OCI-LY1 (cell line): ENCODE results near the gene NDUFV1.

Experiments
- H2AFZ ChIP-seq: fragments of 200-600 bp; sonication (generic), shearing (Covaris generic); 2 replicates; pipeline ENCODE4 v1.6.0; 2014; ENCODE audit warnings: antibody characterized with exemption, mild to moderate bottlenecking, low read length
- H3F3A ChIP-seq: fragments of 200-600 bp; sonication (generic), shearing (Covaris generic); 2 replicates; pipeline ENCODE4 v1.6.0; 2014; ENCODE audit warnings: mild to moderate bottlenecking, antibody characterized with exemption, low read length, moderate library complexity; ENCODE audit not compliant: insufficient read depth
- H3K27ac ChIP-seq: fragments of 200-600 bp; sonication (generic); 2 replicates; pipeline ENCODE4 v1.5.1; 2014; ENCODE audit warnings: low read length, mixed run types, mild to moderate bottlenecking, low read depth; ENCODE audit not compliant: poor library complexity, severe bottlenecking
- H3K27me3 ChIP-seq: fragments of 200-600 bp; sonication (generic); 2 replicates; pipeline ENCODE4 v1.6.0; 2014; ENCODE audit warnings: antibody characterized with exemption, mild to moderate bottlenecking, low read length, moderate library complexity; ENCODE audit not compliant: insufficient read depth
- H3K36me3 ChIP-seq: fragments of 200-600 bp; sonication (generic); 2 replicates; pipeline ENCODE4 v1.6.1; 2014; ENCODE audit warnings: mild to moderate bottlenecking, antibody characterized with exemption, low read length, moderate library complexity, mixed read lengths; ENCODE audit not compliant: insufficient read depth
- H3K4me1 ChIP-seq: fragments of 200-600 bp; sonication (generic); 2 replicates; pipeline ENCODE4 v1.5.1; 2014; ENCODE audit warnings: mild to moderate bottlenecking, low read length, moderate library complexity; ENCODE audit not compliant: insufficient read depth, severe bottlenecking
- H3K4me2 ChIP-seq: fragments of 200-600 bp; sonication (generic), shearing (Covaris generic); 2 replicates; pipeline ENCODE4 v1.6.1; 2014; ENCODE audit warnings: low read length
- H3K4me3 ChIP-seq: fragments of 200-600 bp; sonication (generic); 2 replicates; pipeline ENCODE4 v1.5.1; 2014; ENCODE audit warnings: low read length, low read depth, mild to moderate bottlenecking, mixed read lengths; ENCODE audit not compliant: poor library complexity, severe bottlenecking
- H3K79me2 ChIP-seq: fragments of 200-600 bp; shearing (Covaris generic); 2 replicates; pipeline ENCODE4 v1.6.1; 2016; ENCODE audit warnings: mixed run types, low read length, mixed read lengths; ENCODE audit not compliant: insufficient read depth
- H3K9ac ChIP-seq: fragments of 200-600 bp; sonication (generic), shearing (Covaris generic); 2 replicates; pipeline ENCODE4 v1.6.1; 2014; ENCODE audit warnings: mild to moderate bottlenecking, low read length, mixed read lengths
- H3K9me2 ChIP-seq: fragments of 200-600 bp; sonication (generic), shearing (Covaris generic); 2 replicates; pipeline ENCODE4 v1.6.1; 2014; ENCODE audit warnings: low read depth, mild to moderate bottlenecking, low read length, mixed read lengths
- H3K9me3 ChIP-seq: fragments of 200-600 bp; shearing (Covaris generic); 2 replicates; pipeline ENCODE4 v1.6.1; 2014; ENCODE audit warnings: low read length, mixed read lengths
- H4K20me1 ChIP-seq: fragments of 200-600 bp; sonication (generic), shearing (Covaris generic); 2 replicates; pipeline ENCODE4 v1.6.0; 2016; ENCODE audit warnings: mild to moderate bottlenecking, low read length; ENCODE audit not compliant: insufficient read depth
- EZH2 ChIP-seq: fragments of 200-600 bp; sonication (generic), shearing (Covaris generic); IDR thresholded peaks from 2 replicates; pipeline ENCODE4 v1.8.0; 2017; ENCODE audit warnings: borderline replicate concordance, mixed run types, mild to moderate bottlenecking, antibody characterized with exemption, low read length, moderate library complexity, mixed read lengths
- TF ChIP-seq, protein P1 (sequence below): fragments of 200-600 bp; sonication (generic), shearing (Covaris generic); IDR thresholded peaks from 2 replicates; pipeline ENCODE4 v1.5.1; 2017; ENCODE audit warnings: mild to moderate bottlenecking, antibody characterized with exemption, low read length, moderate library complexity, mixed read lengths

The NDUFV1 gene

GRCh38 chr11:67630228-67630942, 23.6 kb downstream of the NDUFV1 start:
- H2AFZ ChIP-seq, result no peak overlapping the region
- TF ChIP-seq EZH2, result no peak
- TF ChIP-seq, protein P1, sequence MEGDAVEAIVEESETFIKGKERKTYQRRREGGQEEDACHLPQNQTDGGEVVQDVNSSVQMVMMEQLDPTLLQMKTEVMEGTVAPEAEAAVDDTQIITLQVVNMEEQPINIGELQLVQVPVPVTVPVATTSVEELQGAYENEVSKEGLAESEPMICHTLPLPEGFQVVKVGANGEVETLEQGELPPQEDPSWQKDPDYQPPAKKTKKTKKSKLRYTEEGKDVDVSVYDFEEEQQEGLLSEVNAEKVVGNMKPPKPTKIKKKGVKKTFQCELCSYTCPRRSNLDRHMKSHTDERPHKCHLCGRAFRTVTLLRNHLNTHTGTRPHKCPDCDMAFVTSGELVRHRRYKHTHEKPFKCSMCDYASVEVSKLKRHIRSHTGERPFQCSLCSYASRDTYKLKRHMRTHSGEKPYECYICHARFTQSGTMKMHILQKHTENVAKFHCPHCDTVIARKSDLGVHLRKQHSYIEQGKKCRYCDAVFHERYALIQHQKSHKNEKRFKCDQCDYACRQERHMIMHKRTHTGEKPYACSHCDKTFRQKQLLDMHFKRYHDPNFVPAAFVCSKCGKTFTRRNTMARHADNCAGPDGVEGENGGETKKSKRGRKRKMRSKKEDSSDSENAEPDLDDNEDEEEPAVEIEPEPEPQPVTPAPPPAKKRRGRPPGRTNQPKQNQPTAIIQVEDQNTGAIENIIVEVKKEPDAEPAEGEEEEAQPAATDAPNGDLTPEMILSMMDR, result peak; percentile 71
- peak overlapping the region; percentile 68 for H3K9ac ChIP-seq

GRCh38 chr11:67630943-67631331, 24.2 kb downstream of the NDUFV1 start:
- H3F3A ChIP-seq, result no peaks in the 10 kb centered on the region
- H3K9me3 ChIP-seq, result no peaks in the 10 kb centered on the region
- peak overlapping the region; percentile 94 for H3K4me2 ChIP-seq
- no peak overlapping the region for H3K27ac ChIP-seq
- peak overlapping the region; percentile 68; the same call in 1 of the 2 replicates for H3K9ac ChIP-seq
- no peaks in the 10 kb centered on the region for H4K20me1 ChIP-seq
- 0 out of 2 replicates have a peak, but pooled peaks cover 4% of the 10 kb centered on the region for H3K27me3 ChIP-seq
- TF ChIP-seq EZH2, result no peak
- TF ChIP-seq, protein P1, result no peak
- no peaks in the 10 kb centered on the region for H3K9me2 ChIP-seq
- peak overlapping the region; percentile 71 for H3K4me3 ChIP-seq
- no peaks in the 10 kb centered on the region for H3K36me3 ChIP-seq
- H3K79me2 ChIP-seq, result no peaks in the 10 kb centered on the region
- H3K4me1 ChIP-seq, result peaks cover 18% of the 10 kb centered on the region
- no peak overlapping the region for H2AFZ ChIP-seq

More at GRCh38 chr11:67630228-67630942, 23.6 kb downstream of the NDUFV1 start:
- Histone ChIP-seq H3K9me3 (no peaks in the 10 kb centered on the region), H3K36me3 (no peaks in the 10 kb centered on the region), H3K79me2 (no peaks in the 10 kb centered on the region), H3K9me2 (no peaks in the 10 kb centered on the region), H4K20me1 (no peaks in the 10 kb centered on the region), H3K4me3 (peak overlapping the region; percentile 71), H3K4me1 (peaks cover 18% of the 10 kb centered on the region), H3K27me3 (0 out of 2 replicates have a peak, but pooled peaks cover 4% of the 10 kb centered on the region), H3F3A (no peaks in the 10 kb centered on the region), H3K27ac (no peak overlapping the region), H3K4me2 (peak overlapping the region; percentile 94)

DNA sequence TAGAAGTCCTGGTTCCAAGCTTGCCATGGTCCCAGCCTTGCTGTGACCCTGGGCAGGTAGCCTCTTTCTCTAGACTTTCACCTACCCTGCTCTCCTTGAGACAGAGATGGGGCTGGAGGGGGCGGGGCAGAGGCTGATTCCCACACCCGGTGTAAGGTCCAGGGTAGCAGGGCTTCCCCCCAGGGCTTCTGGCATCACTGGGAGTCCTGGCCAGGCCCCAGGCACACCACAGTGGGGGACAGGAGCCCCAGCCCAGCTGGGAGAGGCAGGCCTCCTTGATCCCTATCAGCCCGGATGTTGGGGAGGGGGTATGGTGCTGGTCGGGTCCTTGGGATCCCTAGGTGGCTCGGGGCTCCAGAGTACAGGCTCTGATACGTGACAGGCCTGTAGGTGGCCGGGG, 24.7 kb downstream of the NDUFV1 start:
- Histone ChIP-seq H3K4me3 (no peak overlapping the region), H3K9ac (no peak overlapping the region)

More for the DNA sequence above, 24.7 kb downstream of the NDUFV1 start:
- Histone ChIP-seq H4K20me1 (no peaks in the 10 kb centered on the region), H3K27ac (no peak overlapping the region), H3K36me3 (no peaks in the 10 kb centered on the region), H3K27me3 (0 out of 2 replicates have a peak, but pooled peaks cover 4% of the 10 kb centered on the region), H3K4me2 (no peak overlapping the region), H3K79me2 (no peaks in the 10 kb centered on the region), H3K9me3 (no peaks in the 10 kb centered on the region), H3F3A (no peaks in the 10 kb centered on the region), H3K9me2 (no peaks in the 10 kb centered on the region), H3K4me1 (peaks cover 18% of the 10 kb centered on the region), H2AFZ (no peak overlapping the region)
- TF ChIP-seq, protein P1, result no peak
- no peak for TF ChIP-seq EZH2
